Neural crest cell (in vitro differentiated cells): ENCODE results near the gene BBC3. TPM values are rescaled to one million over a fixed set of nuclear protein-coding genes. Genes with fewer than 3 reads are reported as not detected.

Experiments used
- DNase-seq: peaks from one replicate; pipeline ENCODE4 v3.0.0; 2021; ENCODE audit warnings: low read depth, mixed read lengths, low spot score
- H3K27ac Mint-ChIP-seq: one replicate; pipeline ENCODE4 v1.8.0; 2021; ENCODE audit warnings: mild to moderate bottlenecking, mixed read lengths; ENCODE audit not compliant: unreplicated experiment
- H3K27me3 Mint-ChIP-seq: 2 replicates; pipeline ENCODE4 v1.8.0; 2021; ENCODE audit warnings: low read depth, mild to moderate bottlenecking, mixed read lengths
- H3K36me3 Mint-ChIP-seq: 2 replicates; pipeline ENCODE4 v1.8.0; 2021; ENCODE audit warnings: low read depth, mild to moderate bottlenecking, mixed read lengths
- H3K4me1 Mint-ChIP-seq: 2 replicates; pipeline ENCODE4 v1.8.0; 2021; ENCODE audit warnings: mixed read lengths
- H3K4me3 Mint-ChIP-seq: one replicate; pipeline ENCODE4 v1.8.0; 2021; ENCODE audit warnings: mild to moderate bottlenecking, mixed read lengths
- H3K9me3 Mint-ChIP-seq: 2 replicates; pipeline ENCODE4 v1.8.0; 2021; ENCODE audit warnings: mixed read lengths
- CTCF ChIP-seq: fragments of 200-600 bp; sonication (generic); conservative IDR thresholded peaks from 2 replicates; pipeline ENCODE4 v1.5.0; 2021; ENCODE audit warnings: antibody characterized with exemption, mild to moderate bottlenecking
- microRNA-seq: library from miRNA; unstranded; fragments of <30 nt; microRNA quantifications from one replicate; pipeline ENCODE4, GENCODE V29; 2020
- total RNA-seq: library from RNA; stranded (reverse); gene quantifications from 2 replicates; pipeline ENCODE4 v1.2.1, GENCODE V29; 2021

The BBC3 gene
- total RNA-seq, 1 donor from 2014 or later, result 6.3 TPM

GRCh38 chr19:47179653-47180310 lies 51.2 kb downstream of the BBC3 start:
- no peak for TF ChIP-seq CTCF
- no peak overlapping the region for H3K27ac Mint-ChIP-seq

DNA sequence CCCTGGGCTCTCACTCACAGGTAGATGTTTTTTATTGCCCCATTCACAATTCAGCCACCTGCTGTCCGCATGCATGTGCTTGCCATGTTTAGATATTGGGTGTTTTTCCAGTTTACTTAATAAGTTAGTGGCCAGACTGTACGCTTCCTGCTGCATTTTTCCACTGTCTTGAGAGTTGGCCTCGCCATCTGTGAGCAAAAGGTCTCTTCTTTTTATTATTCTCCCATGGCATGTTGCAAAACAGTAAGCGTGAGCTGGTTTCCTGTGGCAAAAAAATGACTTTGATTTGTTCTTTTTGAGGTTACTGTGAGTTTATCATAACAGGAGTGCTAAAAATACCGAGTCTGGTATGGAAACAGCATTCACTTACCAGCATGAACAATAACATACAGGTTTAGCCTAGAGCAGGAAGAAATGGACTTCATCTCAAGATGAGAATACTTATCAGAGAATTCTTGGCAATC lies 54.3 kb downstream of the BBC3 start:
- no peak for TF ChIP-seq CTCF
- Mint-ChIP-seq H3K9me3 (no peaks in the 10 kb centered on the region), H3K4me3 (no peak overlapping the region), H3K4me1 (no peaks in the 10 kb centered on the region), H3K27me3 (no peaks in the 10 kb centered on the region), H3K36me3 (peaks cover 10% of the 10 kb centered on the region), H3K27ac (no peak overlapping the region)
- no peak for DNase-seq

More at GRCh38 chr19:47179653-47180310, 51.2 kb downstream of the BBC3 start:
- Mint-ChIP-seq H3K36me3 (peaks cover 10% of the 10 kb centered on the region), H3K9me3 (no peaks in the 10 kb centered on the region), H3K4me1 (peaks cover 4% of the 10 kb centered on the region), H3K27me3 (no peaks in the 10 kb centered on the region), H3K4me3 (no peak overlapping the region)
- no peak for DNase-seq

GRCh38 chr19:47176071-47176626 lies 54.9 kb downstream of the BBC3 start:
- H3K4me1 Mint-ChIP-seq, result no peaks in the 10 kb centered on the region
- no peaks in the 10 kb centered on the region for H3K27me3 Mint-ChIP-seq
- H3K9me3 Mint-ChIP-seq, result no peaks in the 10 kb centered on the region
- H3K27ac Mint-ChIP-seq, result no peak overlapping the region
- no peak for DNase-seq
- H3K4me3 Mint-ChIP-seq, result no peak overlapping the region
- H3K36me3 Mint-ChIP-seq, result peaks cover 10% of the 10 kb centered on the region
- no peak for TF ChIP-seq CTCF

DNA sequence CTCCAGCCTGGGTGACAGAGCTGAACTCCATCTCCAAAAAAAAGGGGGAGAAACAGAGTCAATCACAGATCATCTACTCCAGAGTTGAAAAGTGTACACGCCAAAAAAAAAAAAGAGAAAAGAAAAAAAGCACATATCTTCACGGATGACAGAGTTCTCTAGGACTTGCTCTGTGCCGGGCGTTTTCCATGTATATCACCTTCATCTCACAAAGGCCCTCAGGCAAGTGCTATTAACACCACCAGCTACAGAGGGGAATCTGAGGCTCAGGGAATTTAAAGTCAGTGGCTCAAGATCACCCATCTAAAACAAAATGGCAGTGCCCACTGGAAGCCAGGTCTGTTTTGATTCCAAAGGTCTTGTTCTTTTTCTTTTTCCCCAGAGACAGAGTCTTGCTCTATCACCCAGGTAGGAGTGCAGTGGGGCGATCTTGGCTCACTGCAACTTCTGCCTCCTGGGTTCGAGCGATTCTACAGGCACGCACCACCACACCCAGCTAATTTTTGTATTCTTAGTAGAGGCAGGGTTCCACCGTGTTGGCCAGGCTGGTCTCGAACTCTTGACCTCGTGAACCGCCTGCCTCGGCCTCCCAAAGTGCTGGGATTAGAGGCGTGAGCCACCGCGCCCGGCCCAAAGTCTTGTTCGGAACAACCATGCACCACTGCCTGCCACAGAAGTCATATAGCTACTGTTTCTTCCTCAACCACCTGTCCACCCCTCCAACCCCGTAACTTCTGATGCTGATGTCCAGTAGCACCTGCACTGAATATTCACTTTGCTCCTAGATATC lies 58.1 kb downstream of the BBC3 start:
- no peak for DNase-seq
- Mint-ChIP-seq H3K4me3 (no peak overlapping the region), H3K27me3 (no peaks in the 10 kb centered on the region), H3K4me1 (no peaks in the 10 kb centered on the region), H3K36me3 (peaks cover 17% of the 10 kb centered on the region), H3K27ac (no peak overlapping the region), H3K9me3 (no peaks in the 10 kb centered on the region)
- TF ChIP-seq CTCF, result no peak

Small RNAs within 50 kb of the gene (microRNA-seq; reads per million reads assigned to microRNA genes)
- gene MIR3190 (not detected), gene MIR3191 (not detected)

Other genes starting within 250 kb of the BBC3 start
- gene NPAS1, start 211.4 kb downstream of the BBC3 start, total RNA-seq, result 1.5 and 1.9 TPM in 2 replicates
- 51.1 and 57.5 TPM in 2 replicates for gene TMEM160, start 182.6 kb downstream of the BBC3 start, total RNA-seq
- gene ZC3H4, start 117.4 kb downstream of the BBC3 start, total RNA-seq, result 103 and 104 TPM in 2 replicates
- 272 and 280 TPM in 2 replicates for gene SAE1, start 100.4 kb downstream of the BBC3 start, total RNA-seq
- gene CCDC9, start 25.3 kb upstream of the BBC3 start, total RNA-seq, result 24.6 and 26.1 TPM in 2 replicates
- 10.2 and 10.6 TPM in 2 replicates for gene INAFM1, start 43.7 kb upstream of the BBC3 start, total RNA-seq
- gene C5AR1, start 78.7 kb upstream of the BBC3 start, total RNA-seq, result 0.44 TPM in 1 of 2 replicates, not detected in the other
- not detected in 2 replicates for gene C5AR2, start 101.0 kb upstream of the BBC3 start, total RNA-seq
- gene DHX34, start 118.1 kb upstream of the BBC3 start, total RNA-seq, result 31.6 and 32.4 TPM in 2 replicates
- gene MEIS3, start 188.3 kb upstream of the BBC3 start, total RNA-seq, result 99.9 and 109 TPM in 2 replicates
- gene SLC8A2, start 240.7 kb upstream of the BBC3 start, total RNA-seq, result 0.61 and 0.70 TPM in 2 replicates